Subcutaneous adipose tissue (tissue), 4 donors: ENCODE results near the gene PGAM2. TPM values are rescaled to one million over a fixed set of nuclear protein-coding genes. Genes with fewer than 3 reads are reported as not detected.

Source experiments
- total RNA-seq, 4 donors: library from RNA; depleted of rRNA; stranded (reverse); fragments of >200 nt; gene quantifications; one replicate each; pipeline ENCODE4 v1.1.0, GENCODE V29; 2016
- TF ChIP-seq, protein P1 (sequence below): fragments of 450-650 bp; IDR thresholded peaks from one replicate; pipeline ENCODE4 v1.5.1; 2016; ENCODE audit warnings: low read depth, mild to moderate bottlenecking, control low read depth, antibody characterized with exemption, moderate library complexity

PGAM2 gene
- total RNA-seq, 4 donors from 2014 or later = 4.3 TPM; not detected in 3

GRCh38 chr7:44084701-44085100 lies 19.3 kb upstream of the PGAM2 start:
- TF ChIP-seq, protein P1, sequence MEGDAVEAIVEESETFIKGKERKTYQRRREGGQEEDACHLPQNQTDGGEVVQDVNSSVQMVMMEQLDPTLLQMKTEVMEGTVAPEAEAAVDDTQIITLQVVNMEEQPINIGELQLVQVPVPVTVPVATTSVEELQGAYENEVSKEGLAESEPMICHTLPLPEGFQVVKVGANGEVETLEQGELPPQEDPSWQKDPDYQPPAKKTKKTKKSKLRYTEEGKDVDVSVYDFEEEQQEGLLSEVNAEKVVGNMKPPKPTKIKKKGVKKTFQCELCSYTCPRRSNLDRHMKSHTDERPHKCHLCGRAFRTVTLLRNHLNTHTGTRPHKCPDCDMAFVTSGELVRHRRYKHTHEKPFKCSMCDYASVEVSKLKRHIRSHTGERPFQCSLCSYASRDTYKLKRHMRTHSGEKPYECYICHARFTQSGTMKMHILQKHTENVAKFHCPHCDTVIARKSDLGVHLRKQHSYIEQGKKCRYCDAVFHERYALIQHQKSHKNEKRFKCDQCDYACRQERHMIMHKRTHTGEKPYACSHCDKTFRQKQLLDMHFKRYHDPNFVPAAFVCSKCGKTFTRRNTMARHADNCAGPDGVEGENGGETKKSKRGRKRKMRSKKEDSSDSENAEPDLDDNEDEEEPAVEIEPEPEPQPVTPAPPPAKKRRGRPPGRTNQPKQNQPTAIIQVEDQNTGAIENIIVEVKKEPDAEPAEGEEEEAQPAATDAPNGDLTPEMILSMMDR = no peak

- TF ChIP-seq, protein P1 = no peak
Observed at GRCh38 chr7:44083796-44084195, 18.4 kb upstream of the PGAM2 start.

- TF ChIP-seq, protein P1 = no peak
Observed at GRCh38 chr7:44082541-44083207, 17.3 kb upstream of the PGAM2 start.

GRCh38 chr7:44081266-44081748 lies 15.9 kb upstream of the PGAM2 start:
- TF ChIP-seq, protein P1 = no peak

DNA sequence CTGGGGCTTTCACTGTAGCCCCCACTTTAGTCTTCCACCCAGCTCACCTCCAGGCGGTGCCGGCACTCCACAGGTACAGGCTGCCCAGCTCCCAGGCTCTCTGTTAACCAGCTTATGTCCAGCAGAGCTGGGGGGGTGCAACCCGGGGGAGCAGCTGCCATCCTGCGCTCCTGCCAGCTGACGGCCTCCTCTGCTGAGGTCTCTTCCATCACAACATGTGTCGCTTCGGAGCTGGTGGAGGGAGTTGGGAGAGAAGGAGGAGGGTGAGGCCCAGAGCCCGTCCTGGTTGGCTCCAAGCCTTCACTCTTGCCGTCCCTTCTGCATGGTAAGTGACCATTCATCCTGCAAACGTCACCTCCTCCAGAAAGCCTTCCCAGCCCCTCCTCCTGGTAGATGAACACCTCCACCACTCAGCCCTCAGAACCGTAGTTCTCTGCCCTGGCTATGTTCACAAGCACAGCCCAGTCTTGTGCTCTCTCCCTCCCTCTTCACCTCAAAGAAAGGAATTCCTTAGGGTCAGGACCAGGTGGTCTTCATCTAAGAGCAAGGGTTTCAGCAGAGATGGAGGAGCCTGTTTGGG lies 15.4 kb upstream of the PGAM2 start:
- TF ChIP-seq, protein P1 = no peak

GRCh38 chr7:44080118-44080517 lies 14.8 kb upstream of the PGAM2 start:
- TF ChIP-seq, protein P1 = no peak

- TF ChIP-seq, protein P1 = no peak
Observed at GRCh38 chr7:44079331-44080021, 14.1 kb upstream of the PGAM2 start.
